T1000 (cell line): ENCODE data around the gene PCNX1.
"Not testable (repeated sequence)": the region's sequence is repeated elsewhere in the genome, so short reads cannot be mapped to it uniquely, and the experiment has no call there.

Source experiments
- DNase-seq: peaks from one replicate; lab custom pipeline; 2025; ENCODE audit warnings: mixed read lengths; lab: John Stamatoyannopoulos, UW

PCNX1 gene

GRCh38 chr14:70916300-70916699 is 9.0 kb downstream of the PCNX1 start:
- DNase-seq, result no peak

GRCh38 chr14:70916799-70917198 is 9.5 kb downstream of the PCNX1 start:
- DNase-seq, result no peak

GRCh38 chr14:70917633-70918032 is 10.4 kb downstream of the PCNX1 start:
- DNase-seq, result no peak

- no peak for DNase-seq
Observed at GRCh38 chr14:70919774-70920173, 12.5 kb downstream of the PCNX1 start.

GRCh38 chr14:70920608-70921007 is 13.3 kb downstream of the PCNX1 start:
- DNase-seq, result no peak

- DNase-seq, result no peak
Observed at GRCh38 chr14:70921669-70922068, 14.4 kb downstream of the PCNX1 start.

GRCh38 chr14:70924521-70924920 is 17.3 kb downstream of the PCNX1 start:
- DNase-seq, result no peak

- no peak for DNase-seq
Observed at GRCh38 chr14:70926235-70926830, 19.1 kb downstream of the PCNX1 start.

GRCh38 chr14:70931008-70931407 is 23.7 kb downstream of the PCNX1 start:
- DNase-seq, result no peak

- no peak for DNase-seq
Observed at GRCh38 chr14:70934084-70934483, 26.8 kb downstream of the PCNX1 start.

GRCh38 chr14:70934502-70935134 is 27.4 kb downstream of the PCNX1 start:
- DNase-seq, result no peak

- no peak for DNase-seq
Observed at GRCh38 chr14:70935135-70935534, 27.9 kb downstream of the PCNX1 start.

GRCh38 chr14:70939693-70940092 is 32.4 kb downstream of the PCNX1 start:
- not testable (repeated sequence) for DNase-seq

GRCh38 chr14:70941637-70942341 is 34.5 kb downstream of the PCNX1 start:
- DNase-seq, result not testable (repeated sequence)

GRCh38 chr14:70942342-70942706 is 35.1 kb downstream of the PCNX1 start:
- no peak for DNase-seq

GRCh38 chr14:70942721-70943120 is 35.5 kb downstream of the PCNX1 start:
- DNase-seq, result not testable (repeated sequence)

GRCh38 chr14:70943838-70944237 is 36.6 kb downstream of the PCNX1 start:
- no peak for DNase-seq

GRCh38 chr14:70947739-70948138 is 40.5 kb downstream of the PCNX1 start:
- no peak for DNase-seq

GRCh38 chr14:70952485-70952884 is 45.2 kb downstream of the PCNX1 start:
- DNase-seq, result no peak

GRCh38 chr14:70954068-70954467 is 46.8 kb downstream of the PCNX1 start:
- DNase-seq, result no peak

- DNase-seq, result no peak
Observed at GRCh38 chr14:70955543-70956480, 48.6 kb downstream of the PCNX1 start.

- no peak for DNase-seq
Observed at GRCh38 chr14:70956511-70956910, 49.3 kb downstream of the PCNX1 start.
